GM03348 (cell line): ENCODE data around the gene L3MBTL4.
A peak's percentile ranks its signal among the peaks of the same experiment; 100 is the strongest.
"Not testable (repeated sequence)": the region's sequence is repeated elsewhere in the genome, so short reads cannot be mapped to it uniquely, and the experiment has no call there.

Source experiments
- DNase-seq: peaks from one replicate; pipeline ENCODE4 v3.0.0; 2012; ENCODE audit warnings: low spot score

Gene L3MBTL4

GRCh38 chr18:6103741-6104140 is 311.0 kb downstream of the L3MBTL4 start:
- no peak for DNase-seq

GRCh38 chr18:6096730-6097129 is 318.0 kb downstream of the L3MBTL4 start:
- no peak for DNase-seq

GRCh38 chr18:6088432-6088831 is 326.3 kb downstream of the L3MBTL4 start:
- no peak for DNase-seq

GRCh38 chr18:6086731-6087130 is 328.0 kb downstream of the L3MBTL4 start:
- DNase-seq = no peak

GRCh38 chr18:6079406-6079805 is 335.3 kb downstream of the L3MBTL4 start:
- DNase-seq = no peak

- DNase-seq = no peak
Measured at GRCh38 chr18:6078877-6079276, 335.8 kb downstream of the L3MBTL4 start.

- not testable (repeated sequence) for DNase-seq
Measured at GRCh38 chr18:6072423-6072822, 342.3 kb downstream of the L3MBTL4 start.

GRCh38 chr18:6069539-6069938 is 345.2 kb downstream of the L3MBTL4 start:
- DNase-seq = no peak

GRCh38 chr18:6069103-6069502 is 345.6 kb downstream of the L3MBTL4 start:
- DNase-seq = no peak

- no peak for DNase-seq
Measured at GRCh38 chr18:6060149-6060548, 354.6 kb downstream of the L3MBTL4 start.

GRCh38 chr18:6059551-6059950 is 355.2 kb downstream of the L3MBTL4 start:
- no peak for DNase-seq

- peak; percentile 60 for DNase-seq
Measured at GRCh38 chr18:6058941-6059340, 355.8 kb downstream of the L3MBTL4 start.

GRCh38 chr18:6057604-6058003 is 357.1 kb downstream of the L3MBTL4 start:
- DNase-seq = no peak

GRCh38 chr18:6056171-6056910 is 358.4 kb downstream of the L3MBTL4 start:
- peak; percentile 68 for DNase-seq

- DNase-seq = peak; percentile 31
Measured at GRCh38 chr18:6055711-6056110, 359.0 kb downstream of the L3MBTL4 start.

GRCh38 chr18:6054256-6054842 is 360.4 kb downstream of the L3MBTL4 start:
- no peak for DNase-seq

GRCh38 chr18:6052449-6052913 is 362.2 kb downstream of the L3MBTL4 start:
- no peak for DNase-seq

GRCh38 chr18:6047596-6047995 is 367.1 kb downstream of the L3MBTL4 start:
- not testable (repeated sequence) for DNase-seq

- DNase-seq = no peak
Measured at GRCh38 chr18:6044773-6045172, 369.9 kb downstream of the L3MBTL4 start.

- no peak for DNase-seq
Measured at GRCh38 chr18:6044319-6044718, 370.4 kb downstream of the L3MBTL4 start.

- no peak for DNase-seq
Measured at GRCh38 chr18:6039055-6039454, 375.7 kb downstream of the L3MBTL4 start.

- no peak for DNase-seq
Measured at GRCh38 chr18:6031442-6031841, 383.3 kb downstream of the L3MBTL4 start.

GRCh38 chr18:6031002-6031401 is 383.7 kb downstream of the L3MBTL4 start:
- DNase-seq = no peak
